ENCODE results near the gene LRRC28. TPM values are rescaled to one million over a fixed set of nuclear protein-coding genes. Genes with fewer than 3 reads are reported as not detected.

The LRRC28 gene
- total RNA-seq, 2 donors from 2014 or later: 27.2 to 28.4 TPM

GRCh38 chr15:99433757-99434450, 182.6 kb downstream of the LRRC28 start:
- TF ChIP-seq, protein P1, sequence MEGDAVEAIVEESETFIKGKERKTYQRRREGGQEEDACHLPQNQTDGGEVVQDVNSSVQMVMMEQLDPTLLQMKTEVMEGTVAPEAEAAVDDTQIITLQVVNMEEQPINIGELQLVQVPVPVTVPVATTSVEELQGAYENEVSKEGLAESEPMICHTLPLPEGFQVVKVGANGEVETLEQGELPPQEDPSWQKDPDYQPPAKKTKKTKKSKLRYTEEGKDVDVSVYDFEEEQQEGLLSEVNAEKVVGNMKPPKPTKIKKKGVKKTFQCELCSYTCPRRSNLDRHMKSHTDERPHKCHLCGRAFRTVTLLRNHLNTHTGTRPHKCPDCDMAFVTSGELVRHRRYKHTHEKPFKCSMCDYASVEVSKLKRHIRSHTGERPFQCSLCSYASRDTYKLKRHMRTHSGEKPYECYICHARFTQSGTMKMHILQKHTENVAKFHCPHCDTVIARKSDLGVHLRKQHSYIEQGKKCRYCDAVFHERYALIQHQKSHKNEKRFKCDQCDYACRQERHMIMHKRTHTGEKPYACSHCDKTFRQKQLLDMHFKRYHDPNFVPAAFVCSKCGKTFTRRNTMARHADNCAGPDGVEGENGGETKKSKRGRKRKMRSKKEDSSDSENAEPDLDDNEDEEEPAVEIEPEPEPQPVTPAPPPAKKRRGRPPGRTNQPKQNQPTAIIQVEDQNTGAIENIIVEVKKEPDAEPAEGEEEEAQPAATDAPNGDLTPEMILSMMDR (IDR thresholded peaks at IDR 0.05): no peak
- no peak overlapping the region for H3K4me3 ChIP-seq
- H3K27ac ChIP-seq: peak overlapping the region; percentile 20
- peaks cover 12% of the 10 kb centered on the region for H3K4me1 ChIP-seq
- no peaks in the 10 kb centered on the region for H3K27me3 ChIP-seq
- H3K36me3 ChIP-seq: no peaks in the 10 kb centered on the region
- no peaks in the 10 kb centered on the region for H3K9me3 ChIP-seq
- peak overlapping the region; percentile 17 to 59 for H3K9ac ChIP-seq (ENCODE audit: low read depth in 2 of 2, low read length in 2 of 2)
- no peak for DNase-seq
- intact Hi-C loops (cut with DNase I): no loop called here

- Histone ChIP-seq H3K9ac (ENCODE audit: low read depth in 2 of 2, low read length in 2 of 2) (peak overlapping the region; percentile 6 to 44), H3K36me3 (no peaks in the 10 kb centered on the region), H3K4me1 (peaks cover 12% of the 10 kb centered on the region), H3K9me3 (no peaks in the 10 kb centered on the region), H3K27ac (peak overlapping the region; percentile 90), H3K4me3 (no peak overlapping the region), H3K27me3 (no peaks in the 10 kb centered on the region)
- TF ChIP-seq, protein P1 (IDR thresholded peaks at IDR 0.05): no peak
- no peak for DNase-seq
- intact Hi-C loops (cut with DNase I): no loop called here
Observed at GRCh38 chr15:99434506-99435112, 183.3 kb downstream of the LRRC28 start.

DNA sequence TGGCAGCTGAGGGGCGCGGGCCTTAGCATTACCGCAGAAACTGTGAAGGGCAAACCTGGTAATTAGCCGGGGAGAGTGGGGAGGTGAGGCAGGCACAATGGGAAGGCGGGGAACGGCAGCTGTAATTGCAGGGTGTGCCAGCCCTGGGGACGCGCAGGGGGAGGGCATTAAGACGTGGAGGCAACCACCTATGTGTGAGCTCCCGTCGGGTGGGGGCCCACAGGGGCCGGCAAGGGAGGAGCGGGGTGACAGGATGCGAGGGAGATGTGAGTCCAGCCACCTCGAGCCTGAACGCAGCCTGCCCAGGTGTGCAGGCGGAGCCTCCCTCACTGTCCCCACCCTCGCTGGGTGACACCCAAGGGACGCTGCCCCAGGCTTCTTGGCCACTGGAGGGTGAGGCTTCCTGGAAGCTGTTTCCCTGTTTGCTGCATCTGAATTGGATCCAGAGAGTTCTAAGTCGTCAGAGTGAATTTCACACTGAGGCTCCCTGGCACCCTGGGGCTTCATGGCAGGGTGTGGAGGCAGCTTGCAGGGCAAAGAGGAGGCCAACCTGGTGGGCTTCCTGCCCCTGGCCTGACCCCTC, 183.9 kb downstream of the LRRC28 start:
- no peaks in the 10 kb centered on the region for H3K27me3 ChIP-seq
- no peaks in the 10 kb centered on the region for H3K36me3 ChIP-seq
- H3K4me3 ChIP-seq: no peak overlapping the region
- intact Hi-C loops (cut with DNase I): no loop called here
- peak; percentile 94 for DNase-seq
- TF ChIP-seq, protein P1 (IDR thresholded peaks at IDR 0.05): no peak
- no peaks in the 10 kb centered on the region for H3K9me3 ChIP-seq
- peak overlapping the region; percentile 44 to 64 for H3K9ac ChIP-seq (ENCODE audit: low read depth in 2 of 2, low read length in 2 of 2)
- peak overlapping the region; percentile 90 for H3K27ac ChIP-seq
- peaks cover 12% of the 10 kb centered on the region for H3K4me1 ChIP-seq

- H3K9me3 ChIP-seq: no peaks in the 10 kb centered on the region
- H3K4me3 ChIP-seq: no peak overlapping the region
- H3K4me1 ChIP-seq: peaks cover 12% of the 10 kb centered on the region
- H3K9ac ChIP-seq (ENCODE audit: low read depth in 2 of 2, low read length in 2 of 2): peak overlapping the region; percentile 44 to 64
- no peaks in the 10 kb centered on the region for H3K36me3 ChIP-seq
- DNase-seq: peak; percentile 64
- peak overlapping the region; percentile 90 for H3K27ac ChIP-seq
- no peaks in the 10 kb centered on the region for H3K27me3 ChIP-seq
- TF ChIP-seq, protein P1 (IDR thresholded peaks at IDR 0.05): no peak
- intact Hi-C loops (cut with DNase I): no loop called here
Observed at GRCh38 chr15:99435877-99436541, 184.7 kb downstream of the LRRC28 start.

- Histone ChIP-seq H3K27ac (no peak overlapping the region), H3K36me3 (no peaks in the 10 kb centered on the region), H3K27me3 (no peaks in the 10 kb centered on the region), H3K4me1 (peaks cover 12% of the 10 kb centered on the region), H3K9ac (ENCODE audit: low read depth in 2 of 2, low read length in 2 of 2) (peak overlapping the region in 1 of 2 donors; percentile 44), H3K4me3 (no peak overlapping the region), H3K9me3 (no peaks in the 10 kb centered on the region)
- DNase-seq: peak; percentile 23
- intact Hi-C loops (cut with DNase I): no loop called here
- TF ChIP-seq, protein P1 (IDR thresholded peaks at IDR 0.05): no peak
Observed at GRCh38 chr15:99436542-99437314, 185.4 kb downstream of the LRRC28 start.

Data from colonic mucosa (tissue), 4 donors.